Gastrocnemius medialis (tissue), 4 donors: ENCODE results near the gene RPRD1B.

Experiments used
- POLR2A ChIP-seq, 2 donors: fragments of 450-650 bp; IDR thresholded peaks; one replicate each; pipeline ENCODE4 v1.6.1; 2017; ENCODE audit warnings: antibody characterized with exemption in 2 of 2, mild to moderate bottlenecking in 2 of 2, moderate library complexity in 2 of 2
- TF ChIP-seq, protein P1 (sequence below), 5 experiments: fragments of 450-650 bp in 3 of 5; fragments of 200-600 bp in 2 of 5; sonication (generic) in 2 of 5; IDR thresholded peaks in 4 of 5; conservative IDR thresholded peaks in 1 of 5; 1 replicate in 4 of 5; 2 replicates in 1 of 5; pipeline ENCODE4 v1.5.1; 2016 to 2019; ENCODE audit warnings: antibody characterized with exemption in 5 of 5, mild to moderate bottlenecking in 3 of 5, moderate library complexity in 3 of 5

DNA sequence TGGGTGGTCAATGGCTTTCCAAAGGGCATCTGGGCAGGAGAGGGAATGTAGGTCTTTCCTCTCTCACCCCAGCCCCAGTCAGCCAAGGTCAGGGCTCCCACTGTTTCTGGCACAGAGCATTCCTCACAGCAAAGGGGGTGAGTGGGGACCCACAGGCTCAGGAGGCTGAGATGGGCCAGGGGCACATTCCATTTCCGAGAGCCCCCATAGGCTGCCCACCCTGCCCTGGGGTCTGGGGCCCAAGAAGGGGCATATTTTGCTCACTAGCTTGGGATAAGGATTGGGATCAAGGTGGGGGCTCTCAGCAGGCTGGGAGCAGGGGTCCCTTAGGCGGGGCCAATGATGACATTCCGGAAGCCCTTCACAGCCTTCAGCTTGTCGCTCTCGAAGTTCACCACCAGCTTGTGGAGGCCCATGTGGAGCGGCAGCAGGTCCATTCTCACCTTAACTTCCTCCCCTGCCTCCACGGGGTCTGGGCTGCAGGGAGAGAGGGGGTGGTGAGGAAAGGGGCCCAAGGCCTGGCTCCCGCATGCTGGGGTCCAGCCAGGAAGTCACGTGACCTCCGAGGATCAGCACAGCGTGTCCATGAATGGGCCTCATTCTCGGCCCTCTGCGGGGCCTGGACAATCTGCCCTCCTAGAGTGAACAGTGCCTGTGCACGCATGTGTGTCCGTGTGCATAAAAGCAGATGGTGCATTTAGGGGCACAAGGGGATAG is 96.5 kb downstream of the RPRD1B start:
- TF ChIP-seq, protein P1, sequence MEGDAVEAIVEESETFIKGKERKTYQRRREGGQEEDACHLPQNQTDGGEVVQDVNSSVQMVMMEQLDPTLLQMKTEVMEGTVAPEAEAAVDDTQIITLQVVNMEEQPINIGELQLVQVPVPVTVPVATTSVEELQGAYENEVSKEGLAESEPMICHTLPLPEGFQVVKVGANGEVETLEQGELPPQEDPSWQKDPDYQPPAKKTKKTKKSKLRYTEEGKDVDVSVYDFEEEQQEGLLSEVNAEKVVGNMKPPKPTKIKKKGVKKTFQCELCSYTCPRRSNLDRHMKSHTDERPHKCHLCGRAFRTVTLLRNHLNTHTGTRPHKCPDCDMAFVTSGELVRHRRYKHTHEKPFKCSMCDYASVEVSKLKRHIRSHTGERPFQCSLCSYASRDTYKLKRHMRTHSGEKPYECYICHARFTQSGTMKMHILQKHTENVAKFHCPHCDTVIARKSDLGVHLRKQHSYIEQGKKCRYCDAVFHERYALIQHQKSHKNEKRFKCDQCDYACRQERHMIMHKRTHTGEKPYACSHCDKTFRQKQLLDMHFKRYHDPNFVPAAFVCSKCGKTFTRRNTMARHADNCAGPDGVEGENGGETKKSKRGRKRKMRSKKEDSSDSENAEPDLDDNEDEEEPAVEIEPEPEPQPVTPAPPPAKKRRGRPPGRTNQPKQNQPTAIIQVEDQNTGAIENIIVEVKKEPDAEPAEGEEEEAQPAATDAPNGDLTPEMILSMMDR (IDR thresholded peaks at IDR 0.05 in 4 of 5, conservative IDR thresholded peaks at IDR 0.05 in 1 of 5): no peak
- TF ChIP-seq POLR2A (IDR thresholded peaks at IDR 0.05): no peak
